Chondrocyte (in vitro differentiated cells): ENCODE measurements around the gene PPARA. TPM values are rescaled to one million over a fixed set of nuclear protein-coding genes. Genes with fewer than 3 reads are reported as not detected.

Source experiments
- DNase-seq: peaks from one replicate; pipeline ENCODE4 v3.0.0; 2021; ENCODE audit warnings: mixed read lengths, low spot score
- H3K27ac Mint-ChIP-seq: one replicate; pipeline ENCODE4 v1.8.0; 2021; ENCODE audit warnings: mild to moderate bottlenecking, moderate library complexity, mixed read lengths; ENCODE audit not compliant: unreplicated experiment
- H3K27me3 Mint-ChIP-seq: 2 replicates; pipeline ENCODE4 v1.8.0; 2021; ENCODE audit warnings: low read depth, mixed read lengths
- H3K36me3 Mint-ChIP-seq: 2 replicates; pipeline ENCODE4 v1.8.0; 2021; ENCODE audit warnings: low read depth, mixed read lengths
- H3K4me1 Mint-ChIP-seq: 2 replicates; pipeline ENCODE4 v1.8.0; 2021; ENCODE audit warnings: low read depth, mild to moderate bottlenecking, mixed read lengths
- H3K4me3 Mint-ChIP-seq: one replicate; pipeline ENCODE4 v1.8.0; 2021; ENCODE audit warnings: mild to moderate bottlenecking, moderate library complexity, mixed read lengths; ENCODE audit not compliant: unreplicated experiment
- H3K9me3 Mint-ChIP-seq: 2 replicates; pipeline ENCODE4 v1.8.0; 2021; ENCODE audit warnings: low read depth, mixed read lengths
- total RNA-seq: library from RNA; stranded (reverse); gene quantifications from 3 replicates; pipeline ENCODE4 v1.2.1, GENCODE V29; 2021
- TF ChIP-seq, protein P1 (sequence below): fragments of 200-600 bp; sonication (generic); IDR thresholded peaks from 2 replicates; pipeline ENCODE4 v1.5.0; 2021; ENCODE audit warnings: antibody characterized with exemption, mild to moderate bottlenecking, moderate library complexity

PPARA gene
- total RNA-seq, 1 donor from 2014 or later: 16.0 TPM

DNA sequence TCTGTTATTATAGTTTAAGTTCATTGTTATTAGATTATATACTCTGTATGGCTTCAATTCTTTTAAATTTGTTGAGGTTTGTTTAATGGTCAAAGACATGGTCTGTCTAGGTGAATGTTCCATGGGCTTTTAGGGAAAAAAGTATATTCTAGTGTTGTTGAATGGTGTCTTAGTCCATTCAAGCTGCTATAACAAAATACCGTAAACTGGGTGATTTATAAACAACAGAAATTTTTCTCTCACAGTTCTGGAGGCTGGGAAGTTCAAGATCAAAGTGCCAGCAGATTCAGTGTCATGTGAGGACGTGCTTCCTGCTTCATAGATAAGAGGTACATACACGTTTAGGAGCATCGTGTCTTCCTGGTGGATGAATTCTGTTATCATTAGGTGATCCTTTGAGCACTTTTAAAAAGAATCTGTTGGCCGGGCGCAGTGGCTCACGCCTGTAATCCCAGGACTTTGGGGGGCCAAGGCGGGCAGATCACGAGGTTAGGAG, 26.2 kb downstream of the PPARA start:
- DNase-seq: no peak
- H3K9me3 Mint-ChIP-seq: peaks cover 19% of the 10 kb centered on the region
- peaks cover 32% of the 10 kb centered on the region for H3K36me3 Mint-ChIP-seq
- no peaks in the 10 kb centered on the region for H3K27me3 Mint-ChIP-seq
- TF ChIP-seq, protein P1, sequence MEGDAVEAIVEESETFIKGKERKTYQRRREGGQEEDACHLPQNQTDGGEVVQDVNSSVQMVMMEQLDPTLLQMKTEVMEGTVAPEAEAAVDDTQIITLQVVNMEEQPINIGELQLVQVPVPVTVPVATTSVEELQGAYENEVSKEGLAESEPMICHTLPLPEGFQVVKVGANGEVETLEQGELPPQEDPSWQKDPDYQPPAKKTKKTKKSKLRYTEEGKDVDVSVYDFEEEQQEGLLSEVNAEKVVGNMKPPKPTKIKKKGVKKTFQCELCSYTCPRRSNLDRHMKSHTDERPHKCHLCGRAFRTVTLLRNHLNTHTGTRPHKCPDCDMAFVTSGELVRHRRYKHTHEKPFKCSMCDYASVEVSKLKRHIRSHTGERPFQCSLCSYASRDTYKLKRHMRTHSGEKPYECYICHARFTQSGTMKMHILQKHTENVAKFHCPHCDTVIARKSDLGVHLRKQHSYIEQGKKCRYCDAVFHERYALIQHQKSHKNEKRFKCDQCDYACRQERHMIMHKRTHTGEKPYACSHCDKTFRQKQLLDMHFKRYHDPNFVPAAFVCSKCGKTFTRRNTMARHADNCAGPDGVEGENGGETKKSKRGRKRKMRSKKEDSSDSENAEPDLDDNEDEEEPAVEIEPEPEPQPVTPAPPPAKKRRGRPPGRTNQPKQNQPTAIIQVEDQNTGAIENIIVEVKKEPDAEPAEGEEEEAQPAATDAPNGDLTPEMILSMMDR: no peak
- no peak overlapping the region for H3K4me3 Mint-ChIP-seq
- peaks cover 27% of the 10 kb centered on the region for H3K4me1 Mint-ChIP-seq
- no peak overlapping the region for H3K27ac Mint-ChIP-seq

- Mint-ChIP-seq H3K9me3 (peaks cover 19% of the 10 kb centered on the region), H3K36me3 (peaks cover 40% of the 10 kb centered on the region), H3K4me3 (no peak overlapping the region)
These were observed 28.6 kb downstream of the PPARA start for GRCh38 chr22:46178755-46179505.

DNA sequence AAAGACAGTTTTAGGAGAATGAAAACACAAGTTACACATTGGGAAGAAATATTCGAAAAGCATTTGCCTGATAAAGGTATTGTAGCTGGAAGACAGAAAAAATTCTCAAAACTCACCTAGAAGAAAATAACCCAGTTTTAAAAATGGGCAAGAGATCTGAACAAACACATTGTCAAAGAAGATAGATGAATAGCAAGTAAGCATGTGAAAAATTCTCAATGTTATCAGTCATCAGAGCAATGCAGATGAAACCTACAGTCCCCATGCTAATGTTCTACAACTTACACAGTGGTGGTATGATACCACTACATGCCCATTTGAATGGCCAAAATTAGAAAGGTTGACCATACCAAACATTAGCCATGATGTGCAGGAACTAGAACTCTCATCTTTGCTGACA, 29.4 kb downstream of the PPARA start:
- Mint-ChIP-seq H3K36me3 (peaks cover 42% of the 10 kb centered on the region), H3K27ac (no peak overlapping the region), H3K9me3 (peaks cover 19% of the 10 kb centered on the region), H3K4me1 (peaks cover 10% of the 10 kb centered on the region), H3K27me3 (no peaks in the 10 kb centered on the region), H3K4me3 (no peak overlapping the region)
- TF ChIP-seq, protein P1: no peak
- DNase-seq: no peak

More at GRCh38 chr22:46178755-46179505, 28.6 kb downstream of the PPARA start:
- TF ChIP-seq, protein P1: no peak
- peaks cover 10% of the 10 kb centered on the region for H3K4me1 Mint-ChIP-seq
- DNase-seq: no peak
- H3K27me3 Mint-ChIP-seq: no peaks in the 10 kb centered on the region
- H3K27ac Mint-ChIP-seq: no peak overlapping the region

DNA sequence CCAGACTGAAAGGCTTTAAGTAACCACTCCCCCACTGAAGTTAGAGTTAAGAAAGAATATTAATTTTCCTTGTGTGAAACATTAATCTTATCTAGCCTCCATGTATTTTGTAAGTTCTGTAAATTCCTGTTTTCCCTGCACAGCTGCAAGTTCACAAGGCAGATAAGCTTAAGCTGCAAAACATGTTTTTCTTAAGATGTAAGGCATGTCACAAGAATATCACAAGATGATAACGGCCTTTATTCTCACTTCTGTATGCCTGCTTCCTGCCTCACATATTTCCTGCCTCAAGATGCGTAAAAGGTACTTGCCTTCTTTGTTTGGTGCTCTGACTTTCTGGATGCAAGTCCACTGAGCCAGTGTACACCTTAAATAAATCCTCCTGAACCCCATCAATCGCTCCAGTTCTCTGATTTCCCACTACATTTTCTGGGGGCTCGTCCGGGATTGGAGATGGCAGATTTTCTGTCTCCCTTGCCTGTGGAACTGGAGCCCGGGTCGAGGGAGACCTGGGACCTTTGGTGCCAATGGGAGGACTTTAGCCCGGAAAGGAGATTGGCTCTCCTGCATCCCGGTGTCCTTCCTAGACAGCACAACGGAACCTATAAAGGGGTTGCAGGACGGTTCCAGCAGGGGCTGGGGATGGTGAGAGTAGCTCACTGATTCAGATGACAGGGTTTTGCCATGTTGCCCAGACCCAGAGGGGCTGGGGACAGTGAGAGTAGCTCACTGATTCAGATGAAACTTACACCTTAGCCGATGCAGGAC, 30.2 kb downstream of the PPARA start:
- H3K4me3 Mint-ChIP-seq: no peak overlapping the region
- H3K27me3 Mint-ChIP-seq: no peaks in the 10 kb centered on the region
- peaks cover 47% of the 10 kb centered on the region for H3K36me3 Mint-ChIP-seq
- no peak for DNase-seq
- peaks cover 19% of the 10 kb centered on the region for H3K9me3 Mint-ChIP-seq
- H3K27ac Mint-ChIP-seq: no peak overlapping the region
- peaks cover 10% of the 10 kb centered on the region for H3K4me1 Mint-ChIP-seq
- TF ChIP-seq, protein P1: no peak

- Mint-ChIP-seq H3K9me3 (peaks cover 19% of the 10 kb centered on the region), H3K36me3 (peaks cover 43% of the 10 kb centered on the region), H3K4me3 (no peak overlapping the region), H3K27ac (no peak overlapping the region), H3K27me3 (no peaks in the 10 kb centered on the region), H3K4me1 (peaks cover under 1% of the 10 kb centered on the region)
- no peak for DNase-seq
- TF ChIP-seq, protein P1: no peak
These were observed 33.4 kb downstream of the PPARA start for GRCh38 chr22:46183733-46184132.
